ENCODE measurements around the gene ADSL. TPM values are rescaled to one million over a fixed set of nuclear protein-coding genes. Genes with fewer than 3 reads are reported as not detected.

ADSL gene
- total and polyA plus RNA-seq, 10 donors = 39.1 to 77.7 (median 51.7) TPM

- H3K27ac ChIP-seq = no peak overlapping the region
Observed at GRCh38 chr22:40368016-40368415, 21.7 kb downstream of the ADSL start.

GRCh38 chr22:40368836-40369235, 22.5 kb downstream of the ADSL start:
- Histone ChIP-seq H3K36me3 (peaks cover 0 to 59% (median 42%) of the 10 kb centered on the region in 6 donors), H3K4me3 (no peak overlapping the region), H3K27ac (no peak overlapping the region), H3K4me1 (peaks cover 0 to 36% (median 26%) of the 10 kb centered on the region in 6 donors), H3K9me3 (no peaks in the 10 kb centered on the region), H3K27me3 (replicated peaks in 1 of 7) (no peaks in the 10 kb centered on the region)
- intact Hi-C loops (cut with DNase I; ENCODE audit: low total_unique reads) = no loop called here
- no peak for DNase-seq
- WGBS, 5 donors = 83 to 93% (median 90%) methylated on average over 3 of the region's 3 CpGs
- TF ChIP-seq POLR2AphosphoS5 (IDR thresholded peaks at IDR 0.05) (no peak), CTCF (IDR thresholded peaks at IDR 0.05 in 8 of 11, conservative IDR thresholded peaks at IDR 0.05 in 3 of 11) (no peak), POLR2A (IDR thresholded peaks at IDR 0.05) (no peak)

More at GRCh38 chr22:40368016-40368415, 21.7 kb downstream of the ADSL start:
- no peak for TF ChIP-seq CTCF (IDR thresholded peaks at IDR 0.05 in 8 of 11, conservative IDR thresholded peaks at IDR 0.05 in 3 of 11)
- TF ChIP-seq POLR2A (IDR thresholded peaks at IDR 0.05) = no peak
- WGBS, 5 donors = 88 to 94% (median 91%) methylated on average over 6 of the region's 6 CpGs
- Histone ChIP-seq H3K9me3 (no peaks in the 10 kb centered on the region), H3K36me3 (peaks cover 0 to 59% (median 50%) of the 10 kb centered on the region in 6 donors), H3K27me3 (replicated peaks in 1 of 7) (no peaks in the 10 kb centered on the region), H3K4me3 (no peak overlapping the region), H3K4me1 (peaks cover 0 to 33% (median 24%) of the 10 kb centered on the region in 6 donors)
- DNase-seq = no peak
- intact Hi-C loops (cut with DNase I; ENCODE audit: low total_unique reads) = no loop called here

- intact Hi-C loops (cut with DNase I; ENCODE audit: low total_unique reads) = no loop called here
- 93 to 99% (median 96%) methylated on average over 8 of the region's 8 CpGs for WGBS, 5 donors
Observed at GRCh38 chr22:40374567-40374966, 28.3 kb downstream of the ADSL start.

GRCh38 chr22:40376149-40376548, 29.8 kb downstream of the ADSL start:
- Histone ChIP-seq H3K27me3 (replicated peaks in 1 of 7) (no peaks in the 10 kb centered on the region), H3K4me1 (peaks cover 0 to 82% (median 39%) of the 10 kb centered on the region in 6 donors), H3K27ac (peak overlapping the region in 3 of 8 donors; percentile 16 to 21 (median 18)), H3K36me3 (peaks cover 0 to 10% (median 0%) of the 10 kb centered on the region in 6 donors), H3K9me3 (no peaks in the 10 kb centered on the region), H3K4me3 (no peak overlapping the region)
- WGBS, 5 donors = 67 to 82% (median 71%) methylated on average over 5 of the region's 5 CpGs
- no peak for DNase-seq
- intact Hi-C loops (cut with DNase I; ENCODE audit: low total_unique reads) = no loop called here
- TF ChIP-seq POLR2A (IDR thresholded peaks at IDR 0.05) (no peak), POLR2AphosphoS5 (IDR thresholded peaks at IDR 0.05) (no peak), CTCF (IDR thresholded peaks at IDR 0.05 in 8 of 11, conservative IDR thresholded peaks at IDR 0.05 in 3 of 11) (no peak)

More at GRCh38 chr22:40374567-40374966, 28.3 kb downstream of the ADSL start:
- no peak for DNase-seq
- no peak overlapping the region for H3K27ac ChIP-seq
- no peaks in the 10 kb centered on the region for H3K27me3 ChIP-seq (replicated peaks in 1 of 7)
- peaks cover 0 to 10% (median 0%) of the 10 kb centered on the region in 6 donors for H3K36me3 ChIP-seq
- H3K4me1 ChIP-seq = peaks cover 0 to 89% (median 49%) of the 10 kb centered on the region in 6 donors
- no peak overlapping the region for H3K4me3 ChIP-seq
- TF ChIP-seq POLR2AphosphoS5 (IDR thresholded peaks at IDR 0.05) (no peak), POLR2A (IDR thresholded peaks at IDR 0.05) (no peak), CTCF (IDR thresholded peaks at IDR 0.05 in 8 of 11, conservative IDR thresholded peaks at IDR 0.05 in 3 of 11) (no peak)
- H3K9me3 ChIP-seq = no peaks in the 10 kb centered on the region

Data from spleen (tissue), 11 donors.